ENCODE results near the gene PKHD1. TPM values are rescaled to one million over a fixed set of nuclear protein-coding genes. Genes with fewer than 3 reads are reported as not detected.

Gene PKHD1
- total RNA-seq, 2 donors from 2014 or later = 0.14 TPM; not detected in 1

DNA sequence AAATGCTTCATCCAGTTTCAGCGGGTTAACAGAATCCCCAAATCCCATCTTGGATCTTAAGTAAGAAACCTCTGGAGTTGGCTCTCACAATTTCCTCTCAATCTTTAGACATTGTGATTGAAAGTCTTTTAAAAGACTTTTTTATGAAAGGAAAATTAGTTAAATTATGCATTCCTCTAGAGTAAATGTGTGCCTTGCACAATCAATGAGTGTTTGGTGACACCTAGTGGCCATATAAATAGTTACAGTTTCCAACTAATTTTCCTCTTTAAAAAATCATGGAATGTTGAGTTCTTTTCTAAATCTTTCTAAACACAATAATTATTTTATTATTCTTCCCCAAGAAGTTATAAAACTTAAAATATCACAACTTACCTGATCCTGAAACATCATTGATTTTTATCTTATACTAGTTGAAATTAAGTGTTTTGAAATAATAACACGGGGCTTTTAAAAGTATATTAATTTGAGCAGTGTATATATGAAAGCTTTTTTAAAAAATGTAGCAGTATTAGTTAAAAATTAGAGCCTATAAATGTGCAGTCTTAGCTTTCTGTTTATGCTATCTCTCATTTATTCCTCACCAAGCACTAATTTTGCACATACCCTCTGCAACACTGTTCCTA is 66.4 kb downstream of the PKHD1 start:
- ATAC-seq (ENCODE audit: insufficient number of reproducible peaks, low FRiP score, low read depth) = no peak

DNA sequence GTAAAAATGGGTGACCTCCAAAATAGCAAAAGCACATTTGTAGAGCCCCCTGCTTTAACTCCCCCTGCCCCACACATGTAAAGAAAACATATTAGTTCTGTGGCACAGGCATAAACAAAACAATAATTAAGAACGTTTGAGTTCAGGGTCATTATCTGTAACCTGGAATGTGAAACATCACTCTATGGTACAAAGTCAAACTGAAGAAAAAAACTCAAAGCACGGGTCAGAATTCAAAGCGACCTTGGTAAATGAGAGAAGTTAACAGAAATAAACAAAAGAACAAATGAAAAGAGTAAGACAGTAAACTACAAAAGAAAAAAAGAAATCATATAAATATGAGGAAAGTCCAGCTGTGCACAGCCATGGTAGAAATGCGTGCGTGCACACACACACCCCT is 67.5 kb downstream of the PKHD1 start:
- Histone ChIP-seq H3K4me1 (ENCODE audit: control insufficient read depth in 1 of 2, low read depth in 2 of 2) (no peaks in the 10 kb centered on the region), H3K9me3 (no peaks in the 10 kb centered on the region), H3K27me3 (replicated peaks; ENCODE audit: insufficient read depth) (no peaks in the 10 kb centered on the region), H3K27ac (no peak overlapping the region), H3K36me3 (no peaks in the 10 kb centered on the region), H3K4me3 (no peak overlapping the region)
- no peak for DNase-seq (ENCODE audit: low spot score)
- no peak for ATAC-seq (ENCODE audit: insufficient number of reproducible peaks, low FRiP score, low read depth)
- TF ChIP-seq CTCF (IDR thresholded peaks at IDR 0.05) = no peak

More for the DNA sequence above, 66.4 kb downstream of the PKHD1 start:
- H3K4me1 ChIP-seq (ENCODE audit: control insufficient read depth in 1 of 2, low read depth in 2 of 2) = no peaks in the 10 kb centered on the region
- peak; percentile 67 for TF ChIP-seq CTCF (IDR thresholded peaks at IDR 0.05)
- no peak overlapping the region for H3K4me3 ChIP-seq
- no peaks in the 10 kb centered on the region for H3K9me3 ChIP-seq
- H3K27me3 ChIP-seq (replicated peaks; ENCODE audit: insufficient read depth) = no peaks in the 10 kb centered on the region
- no peak for DNase-seq (ENCODE audit: low spot score)
- no peak overlapping the region for H3K27ac ChIP-seq
- H3K36me3 ChIP-seq = no peaks in the 10 kb centered on the region

DNA sequence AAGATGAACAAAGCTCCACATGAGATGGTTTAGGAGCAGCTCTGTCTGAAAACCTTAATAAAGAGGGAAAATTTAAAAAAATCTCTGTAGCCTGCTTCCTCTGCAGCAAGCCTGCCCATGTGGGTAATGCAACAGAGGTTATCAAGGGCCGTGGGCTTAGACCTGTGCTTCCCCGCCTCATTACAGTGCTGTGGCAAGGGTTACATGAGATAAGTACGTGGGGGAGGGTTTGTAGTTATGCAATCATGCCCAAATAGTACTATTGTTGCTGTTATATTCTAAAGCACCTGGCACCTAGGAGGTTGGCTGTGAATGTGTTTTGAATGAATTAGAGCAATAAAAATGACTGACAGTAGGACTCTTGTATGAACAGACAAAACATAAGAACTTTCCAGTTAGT is 68.3 kb downstream of the PKHD1 start:
- no peak for TF ChIP-seq CTCF (IDR thresholded peaks at IDR 0.05)
- H3K36me3 ChIP-seq = no peaks in the 10 kb centered on the region
- no peak overlapping the region for H3K4me3 ChIP-seq
- no peak overlapping the region for H3K27ac ChIP-seq
- no peaks in the 10 kb centered on the region for H3K27me3 ChIP-seq (replicated peaks; ENCODE audit: insufficient read depth)
- no peak for DNase-seq (ENCODE audit: low spot score)
- H3K9me3 ChIP-seq = no peaks in the 10 kb centered on the region
- ATAC-seq (ENCODE audit: insufficient number of reproducible peaks, low FRiP score, low read depth) = no peak
- H3K4me1 ChIP-seq (ENCODE audit: control insufficient read depth in 1 of 2, low read depth in 2 of 2) = peaks cover 0 to 3% of the 10 kb centered on the region in 2 donors

DNA sequence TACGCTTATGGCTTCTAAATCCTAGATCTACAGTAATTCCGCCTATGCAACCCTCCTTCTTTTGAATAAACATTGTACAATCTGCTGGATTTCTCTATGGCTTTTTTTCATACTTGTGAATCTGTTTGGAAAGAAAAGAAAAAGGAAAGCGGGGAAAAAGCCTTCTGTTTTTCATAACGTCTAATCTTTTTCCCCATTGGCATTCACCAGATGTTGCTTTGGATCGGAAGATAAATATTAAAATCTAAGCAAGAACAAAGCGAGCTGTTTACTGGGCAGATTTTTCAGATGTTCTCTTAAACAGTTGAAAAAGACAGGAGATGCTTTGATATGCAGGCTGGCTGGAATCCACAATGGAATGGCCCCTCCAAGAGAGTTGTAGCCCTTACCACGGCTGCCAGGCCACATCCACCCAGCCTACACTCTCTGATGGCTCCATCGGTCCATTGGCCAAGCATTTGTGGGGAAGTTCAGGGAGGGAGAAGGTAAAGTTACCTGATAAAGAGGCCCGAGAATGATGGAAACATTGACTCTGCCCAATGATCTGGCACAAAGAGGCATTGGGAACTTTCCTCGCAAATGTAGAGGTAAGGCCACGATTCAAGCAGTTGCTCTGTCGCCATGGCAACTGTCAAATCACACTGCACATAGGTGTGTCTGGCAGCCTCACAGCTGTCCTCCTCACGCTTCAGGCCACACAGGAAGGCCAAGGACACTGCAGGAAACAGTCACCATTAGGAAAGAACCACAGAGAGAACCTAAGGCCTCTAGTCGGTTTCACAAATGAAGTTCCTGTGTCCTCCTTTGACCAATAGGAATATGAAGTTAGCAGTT is 70.3 kb downstream of the PKHD1 start:
- Histone ChIP-seq H3K27ac (no peak overlapping the region), H3K4me3 (no peak overlapping the region), H3K27me3 (replicated peaks; ENCODE audit: insufficient read depth) (no peaks in the 10 kb centered on the region), H3K36me3 (no peaks in the 10 kb centered on the region), H3K4me1 (ENCODE audit: control insufficient read depth in 1 of 2, low read depth in 2 of 2) (peaks cover 4 to 14% of the 10 kb centered on the region in 2 donors), H3K9me3 (no peaks in the 10 kb centered on the region)
- ATAC-seq (ENCODE audit: insufficient number of reproducible peaks, low FRiP score, low read depth) (no peak), DNase-seq (ENCODE audit: low spot score) (no peak)
- TF ChIP-seq CTCF (IDR thresholded peaks at IDR 0.05) = no peak

DNA sequence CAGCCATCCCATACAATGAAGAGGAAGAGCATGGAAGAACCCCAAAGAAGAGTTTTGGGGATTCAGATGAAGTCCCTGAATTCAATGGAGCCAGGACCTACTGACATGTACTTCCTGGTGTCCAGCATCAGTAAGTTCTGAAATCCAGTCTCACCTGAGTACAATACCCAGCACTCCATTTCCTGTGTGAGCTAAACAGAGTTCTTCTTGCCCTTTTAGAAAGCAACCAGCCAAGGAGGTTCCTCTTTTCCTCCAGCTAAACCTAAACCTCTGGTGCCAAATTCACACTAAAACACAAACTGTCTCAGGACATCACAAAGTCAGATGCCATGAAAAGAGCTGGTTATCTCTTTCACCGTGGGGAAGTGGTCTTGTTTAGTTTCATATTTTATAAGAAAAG is 71.5 kb downstream of the PKHD1 start:
- H3K27me3 ChIP-seq (replicated peaks; ENCODE audit: insufficient read depth) = no peaks in the 10 kb centered on the region
- no peak for TF ChIP-seq CTCF (IDR thresholded peaks at IDR 0.05)
- DNase-seq (ENCODE audit: low spot score) (no peak), ATAC-seq (ENCODE audit: insufficient number of reproducible peaks, low FRiP score, low read depth) (no peak)
- H3K4me3 ChIP-seq = no peak overlapping the region
- no peak overlapping the region for H3K27ac ChIP-seq
- H3K36me3 ChIP-seq = no peaks in the 10 kb centered on the region
- H3K9me3 ChIP-seq = no peaks in the 10 kb centered on the region
- peaks cover 4 to 14% of the 10 kb centered on the region in 2 donors for H3K4me1 ChIP-seq (ENCODE audit: control insufficient read depth in 1 of 2, low read depth in 2 of 2)

Data from thoracic aorta (tissue), 2 donors.